H1 (cell line): ENCODE measurements around the gene TRAT1. TPM values are rescaled to one million over a fixed set of nuclear protein-coding genes. Genes with fewer than 3 reads are reported as not detected.

Experiments
- CTCF ChIA-PET: fragments of 300-600 bp; sonication (Branson Sonifier 250); formaldehyde crosslinking; loops from one replicate; lab custom pipeline; 2021; ENCODE audit not compliant: partially characterized antibody; lab: Charles Lee
- POLR2A ChIA-PET: fragments of 300-600 bp; sonication (Branson Sonifier 250); formaldehyde crosslinking; loops from one replicate; lab custom pipeline; 2021; ENCODE audit warnings: inconsistent platforms; ENCODE audit not compliant: partially characterized antibody; lab: Charles Lee
- DNase-seq, 2 experiments: peaks; one replicate each; pipeline versions ENCODE4 v3.0.0 to v3.0.0-alpha.2; 2010 to 2022; ENCODE audit warnings: low spot score in 2 of 2, low read depth in 1 of 2, mixed read lengths in 1 of 2
- FAIRE-seq: peaks from 2 replicates; lab custom pipeline; 2011; peaks lifted over from hg19 to GRCh38; lab: Jason Lieb, UNC
- H2AFZ ChIP-seq: 2 replicates; pipeline ENCODE4 v1.8.1; 2012; ENCODE audit warnings: low read length, inconsistent platforms
- H2AK5ac ChIP-seq: 2 replicates; pipeline ENCODE4 v1.6.1; 2013; ENCODE audit warnings: low read depth, low read length
- H2BK120ac ChIP-seq: replicated peaks from 2 replicates; pipeline ENCODE3; 2013; ENCODE audit warnings: low read depth, low read length, inconsistent platforms
- H2BK12ac ChIP-seq: 2 replicates; pipeline ENCODE4 v1.6.1; 2013; ENCODE audit warnings: low read depth, low read length
- H2BK15ac ChIP-seq: 2 replicates; pipeline ENCODE4 v1.6.1; 2013; ENCODE audit warnings: low read length
- H2BK20ac ChIP-seq: 2 replicates; pipeline ENCODE4 v1.6.1; 2013; ENCODE audit warnings: low read length
- H2BK5ac ChIP-seq: 2 replicates; pipeline ENCODE4 v1.6.1; 2013; ENCODE audit warnings: low read depth, low read length
- H3K14ac ChIP-seq: 2 replicates; pipeline ENCODE4 v1.6.1; 2013; ENCODE audit warnings: inconsistent platforms; ENCODE audit not compliant: insufficient read length
- H3K18ac ChIP-seq: 2 replicates; pipeline ENCODE4 v1.6.1; 2013; ENCODE audit warnings: low read length; ENCODE audit errors: extremely low read depth
- H3K23ac ChIP-seq: 2 replicates; pipeline ENCODE4 v1.6.1; 2013; ENCODE audit warnings: inconsistent platforms; ENCODE audit not compliant: insufficient read length
- H3K23me2 ChIP-seq: 2 replicates; pipeline ENCODE4 v1.6.1; 2013; ENCODE audit warnings: low read depth, low read length
- H3K27ac ChIP-seq: 2 replicates; pipeline ENCODE4 v1.6.1; 2011; ENCODE audit warnings: low read depth, low read length, inconsistent platforms
- H3K27me3 ChIP-seq, 4 experiments: replicated peaks in 1 of 4; 1 replicate in 1 of 4; 2 replicates in 3 of 4; pipeline versions ENCODE4 v1.6.1 to v1.8.1; 2011 to 2013; ENCODE audit warnings: low read length in 3 of 4, mild to moderate bottlenecking in 3 of 4, inconsistent platforms in 2 of 4, mixed read lengths in 2 of 4, moderate library complexity in 1 of 4; ENCODE audit not compliant: control insufficient read depth in 3 of 4, insufficient read depth in 3 of 4; ENCODE audit errors: extremely low read depth in 1 of 4
- H3K36me3 ChIP-seq, 4 experiments: 2 replicates each; pipeline versions ENCODE4 v1.6.1 to v1.8.1; 2011 to 2013; ENCODE audit warnings: mild to moderate bottlenecking in 4 of 4, low read length in 3 of 4, moderate library complexity in 2 of 4, control low read depth in 1 of 4, inconsistent platforms in 1 of 4; ENCODE audit not compliant: insufficient read depth in 4 of 4, control insufficient read depth in 2 of 4
- H3K4ac ChIP-seq: replicated peaks from 2 replicates; pipeline ENCODE3; 2013; ENCODE audit warnings: low read length, low read depth, mixed read lengths, inconsistent platforms; ENCODE audit not compliant: insufficient read length
- H3K4me1 ChIP-seq, 4 experiments: replicated peaks in 1 of 4; 1 replicate in 1 of 4; 2 replicates in 3 of 4; pipeline versions ENCODE4 v1.6.1 to v1.8.1; 2011 to 2013; ENCODE audit warnings: low read length in 3 of 4, inconsistent platforms in 2 of 4, mixed read lengths in 1 of 4; ENCODE audit not compliant: insufficient read depth in 4 of 4, control insufficient read depth in 3 of 4
- H3K4me2 ChIP-seq, 2 experiments: 2 replicates each; pipeline versions ENCODE4 v1.6.1 to v1.8.1; 2011 to 2013; ENCODE audit warnings: low read depth in 2 of 2, low read length in 2 of 2, control low read depth in 1 of 2, inconsistent platforms in 1 of 2, mild to moderate bottlenecking in 1 of 2; ENCODE audit not compliant: insufficient read depth in 1 of 2
- H3K4me3 ChIP-seq, 4 experiments: fragments of 200-600, 300-600 bp in 1 of 4; sonication (generic), shearing (Covaris generic), sonication (Bioruptor Twin) in 1 of 4; 2 replicates each; pipeline versions ENCODE4 v1.5.1 to v1.8.1; 2011 to 2016; ENCODE audit warnings: low read length in 4 of 4, low read depth in 3 of 4, control low read depth in 2 of 4, inconsistent platforms in 2 of 4, mild to moderate bottlenecking in 2 of 4, mixed read lengths in 1 of 4, moderate library complexity in 1 of 4; ENCODE audit not compliant: insufficient read depth in 2 of 4; ENCODE audit errors: extremely low read depth in 1 of 4
- H3K56ac ChIP-seq: replicated peaks from 2 replicates; pipeline ENCODE3; 2013; ENCODE audit warnings: low read depth, mild to moderate bottlenecking, mixed read lengths, low read length, inconsistent platforms; ENCODE audit not compliant: insufficient read length
- H3K79me1 ChIP-seq: 2 replicates; pipeline ENCODE4 v1.6.1; 2013; ENCODE audit warnings: low read depth, low read length, control low read depth
- H3K79me2 ChIP-seq, 2 experiments: 2 replicates each; pipeline versions ENCODE4 v1.6.1 to v1.8.1; 2012 to 2013; ENCODE audit warnings: low read length in 2 of 2, mild to moderate bottlenecking in 2 of 2, inconsistent platforms in 1 of 2; ENCODE audit not compliant: insufficient read depth in 2 of 2, control insufficient read depth in 1 of 2
- H3K9ac ChIP-seq, 4 experiments: replicated peaks in 1 of 4; 1 replicate in 1 of 4; 2 replicates in 3 of 4; pipeline versions ENCODE4 v1.6.1 to v1.8.1; 2011 to 2013; ENCODE audit warnings: low read depth in 3 of 4, low read length in 3 of 4, control low read depth in 2 of 4, mild to moderate bottlenecking in 2 of 4, moderate library complexity in 2 of 4, inconsistent platforms in 1 of 4; ENCODE audit errors: extremely low read depth in 1 of 4
- H3K9me3 ChIP-seq, 2 experiments: 2 replicates each; pipeline versions ENCODE4 v1.6.1 to v1.8.1; 2012 to 2013; ENCODE audit warnings: mild to moderate bottlenecking in 2 of 2, moderate library complexity in 2 of 2, control low read depth in 1 of 2, inconsistent platforms in 1 of 2, low read depth in 1 of 2, low read length in 1 of 2, mixed read lengths in 1 of 2; ENCODE audit not compliant: insufficient read depth in 2 of 2
- H4K20me1 ChIP-seq, 2 experiments: replicated peaks in 1 of 2; 2 replicates each; pipeline versions ENCODE3 to v1.8.1; 2011 to 2013; ENCODE audit warnings: inconsistent platforms in 2 of 2, low read length in 2 of 2, mild to moderate bottlenecking in 1 of 2; ENCODE audit not compliant: insufficient read depth in 2 of 2, control insufficient read depth in 1 of 2
- H4K5ac ChIP-seq: 2 replicates; pipeline ENCODE4 v1.6.1; 2013; ENCODE audit warnings: low read length, low read depth, mixed read lengths, inconsistent platforms; ENCODE audit not compliant: insufficient read length
- H4K8ac ChIP-seq: 2 replicates; pipeline ENCODE4 v1.8.0; 2013; ENCODE audit warnings: mild to moderate bottlenecking, moderate library complexity, low read length, inconsistent platforms; ENCODE audit not compliant: insufficient read depth; ENCODE audit errors: extremely low read depth
- H4K91ac ChIP-seq: replicated peaks from 2 replicates; pipeline ENCODE3; 2013; ENCODE audit warnings: low read length, mixed read lengths, inconsistent platforms; ENCODE audit not compliant: insufficient read length
- CBX5 ChIP-seq: fragments of 300-800, 300-1000 bp; sonication (generic); IDR thresholded peaks from 2 replicates; pipeline ENCODE4 v1.7.1; 2016; ENCODE audit warnings: antibody characterized with exemption, low read length, low read depth
- CTCF ChIP-seq, 3 experiments: IDR thresholded peaks; 1 replicate in 2 of 3; 2 replicates in 1 of 3; pipeline versions ENCODE4 v1.5.1 to v1.6.1; 2011; ENCODE audit warnings: low read length in 3 of 3, mild to moderate bottlenecking in 3 of 3, inconsistent platforms in 2 of 3, low read depth in 1 of 3, moderate library complexity in 1 of 3; ENCODE audit not compliant: insufficient read depth in 1 of 3; ENCODE audit errors: control extremely low read depth in 1 of 3
- EGR1 ChIP-seq: IDR thresholded peaks from 2 replicates; pipeline ENCODE4 v1.6.1; 2011; ENCODE audit warnings: low read depth, low read length, borderline replicate concordance
- EP300 ChIP-seq, 2 experiments: IDR thresholded peaks; 1 replicate in 1 of 2; 2 replicates in 1 of 2; pipeline ENCODE4 v1.6.1; 2011 to 2012; ENCODE audit warnings: low read depth in 2 of 2, low read length in 2 of 2, mild to moderate bottlenecking in 2 of 2, borderline replicate concordance in 1 of 2, inconsistent platforms in 1 of 2, moderate library complexity in 1 of 2
- GABPA ChIP-seq: IDR thresholded peaks from 2 replicates; pipeline ENCODE4 v1.6.1; 2011; ENCODE audit warnings: mild to moderate bottlenecking, low read length, moderate library complexity, borderline replicate concordance; ENCODE audit not compliant: insufficient read depth
- JUND ChIP-seq: IDR thresholded peaks from 2 replicates; pipeline ENCODE4 v1.6.1; 2011; ENCODE audit warnings: mild to moderate bottlenecking, improper control_type of control experiment, low read length
- POLR2AphosphoS5 ChIP-seq: IDR thresholded peaks from 2 replicates; pipeline ENCODE4 v1.6.1; 2011; ENCODE audit warnings: low read depth, low read length
- RBBP5 ChIP-seq: IDR thresholded peaks from 2 replicates; pipeline ENCODE4 v1.7.1; 2012; ENCODE audit warnings: low read depth, mild to moderate bottlenecking, inconsistent platforms, low read length, moderate library complexity, borderline replicate concordance
- RNF2 ChIP-seq: fragments of 200-900, 300-1000 bp; sonication (generic); IDR thresholded peaks from 2 replicates; pipeline ENCODE4 v1.7.1; 2016; ENCODE audit warnings: borderline replicate concordance, low read depth, mild to moderate bottlenecking, antibody characterized with exemption, low read length; ENCODE audit not compliant: poor library complexity, severe bottlenecking; ENCODE audit errors: missing control alignments
- USF2 ChIP-seq: IDR thresholded peaks from 2 replicates; pipeline ENCODE4 v1.6.1; 2011; ENCODE audit warnings: low read length, improper control_type of control experiment
- WGBS, 2 experiments: shearing (Covaris generic) in 1 of 2; methylation state at CpG; one replicate each; pipeline versions ENCODE4 v1.1.6 to v1.1.7; 2013 to 2015; ENCODE audit warnings: low lambda C conversion rate in 2 of 2, mixed read lengths in 2 of 2, inconsistent platforms in 1 of 2, low coverage in 1 of 2, missing lambda C conversion rate in 1 of 2; ENCODE audit not compliant: insufficient replicate concordance in 2 of 2, insufficient coverage in 1 of 2, insufficient read length in 1 of 2; ENCODE audit errors: extremely low coverage in 1 of 2, missing lambda C conversion rate in 1 of 2; 5-methylcytosine and 5-hydroxymethylcytosine counted together
- polyA plus RNA-seq, 7 experiments: library from polyadenylated mRNA; depleted of rRNA in 3 of 7; stranded (reverse) in 5 of 7; unstranded in 2 of 7; fragments of >200 nt in 5 of 7; fragments of 200-250 nt in 2 of 7; gene quantifications; 1 replicate in 5 of 7; 2 replicates in 1 of 7; 4 replicates in 1 of 7; pipeline versions ENCODE4 v1.2.1 to v1.2.3, GENCODE V29; 2011 to 2013; ENCODE audit warnings: missing spikeins in 2 of 7, mixed read lengths in 2 of 7
- total RNA-seq: library from RNA; stranded (reverse); fragmentation: NEBNext Ultra II Directional; extraction: Animal tissue kit (Norgen Biotek cat#: 25700); gene quantifications from 2 replicates; pipeline ENCODE4 v1.2.1, GENCODE V29; 2021

TRAT1 gene
- total and polyA plus RNA-seq, 2 of the 8 experiments (the other 6 are each of a cell fraction or from before 2014, with no cell fraction given): not detected

GRCh38 chr3:108887121-108887520 is 64.5 kb downstream of the TRAT1 start:
- no peaks in the 10 kb centered on the region for H3K27me3 ChIP-seq
- no peaks in the 10 kb centered on the region for H3K9me3 ChIP-seq
- WGBS, 2 experiments: 94% methylated on average over 4 of the region's 4 CpGs; no CpG with 5 or more reads in 1 of the 2 experiments
- H4K20me1 ChIP-seq: no peaks in the 10 kb centered on the region
- POLR2A ChIA-PET: no interaction called here
- FAIRE-seq (no peak), DNase-seq (no peak)
- H3K79me1 ChIP-seq: no peaks in the 10 kb centered on the region
- H3K4me1 ChIP-seq: peaks cover 0 to 3% (median 0%) of the 10 kb centered on the region in 4 experiments; a peak in 2 of 7 replicates
- no peak overlapping the region for H4K8ac ChIP-seq
- H2BK120ac ChIP-seq: no peak overlapping the region
- CTCF ChIA-PET: interaction anchor here (0.6 to 1.6 kb wide), 4 partner anchors 11 to 424 kb away, joined by 3 to 4 read pairs (median 4); no protein-coding TSS in a partner anchor
- no peak overlapping the region for H2BK20ac ChIP-seq
- no peaks in the 10 kb centered on the region for H3K36me3 ChIP-seq
- no peak overlapping the region for H4K5ac ChIP-seq
- H3K14ac ChIP-seq: no peak overlapping the region
- H4K91ac ChIP-seq: no peak overlapping the region
- no peak overlapping the region for H3K4ac ChIP-seq
- no peak overlapping the region for H2AFZ ChIP-seq
- H3K18ac ChIP-seq: no peak overlapping the region
- no peak overlapping the region for H3K56ac ChIP-seq
- no peak overlapping the region for H3K4me3 ChIP-seq
- H3K27ac ChIP-seq: no peak overlapping the region
- H3K23me2 ChIP-seq: no peaks in the 10 kb centered on the region
- no peak overlapping the region for H2BK5ac ChIP-seq
- no peaks in the 10 kb centered on the region for H3K79me2 ChIP-seq
- no peak overlapping the region for H2BK15ac ChIP-seq
- no peak overlapping the region for H3K4me2 ChIP-seq
- no peak overlapping the region for H2BK12ac ChIP-seq
- no peak overlapping the region for H3K23ac ChIP-seq
- H3K9ac ChIP-seq: no peak overlapping the region
- no peak overlapping the region for H2AK5ac ChIP-seq
- TF ChIP-seq EGR1 (no peak), RBBP5 (no peak), CBX5 (no peak), GABPA (no peak), POLR2AphosphoS5 (no peak), EP300 (IDR thresholded peaks at IDR 0.05; ENCODE audit: borderline replicate concordance in 1 of 2, low read depth in 2 of 2, low read length in 2 of 2) (no peak), CTCF (IDR thresholded peaks at IDR 0.05; ENCODE audit: control extremely low read depth in 1 of 3, insufficient read depth in 1 of 3, low read depth in 1 of 3, low read length in 3 of 3) (no peak), USF2 (no peak), RNF2 (no peak), JUND (no peak)
